GM18907 (cell line): Measurements from ENCODE around the gene ARID5B.
A peak's percentile ranks its signal among the peaks of the same experiment; 100 is the strongest.

Experiments
- ATAC-seq: cut with Tn5 transposase; IDR thresholded peaks from one replicate; pipeline ENCODE4 v1.9.1; 2021; ENCODE audit warnings: mild to moderate bottlenecking, moderate library complexity; ENCODE audit not compliant: unreplicated experiment

Gene ARID5B

DNA sequence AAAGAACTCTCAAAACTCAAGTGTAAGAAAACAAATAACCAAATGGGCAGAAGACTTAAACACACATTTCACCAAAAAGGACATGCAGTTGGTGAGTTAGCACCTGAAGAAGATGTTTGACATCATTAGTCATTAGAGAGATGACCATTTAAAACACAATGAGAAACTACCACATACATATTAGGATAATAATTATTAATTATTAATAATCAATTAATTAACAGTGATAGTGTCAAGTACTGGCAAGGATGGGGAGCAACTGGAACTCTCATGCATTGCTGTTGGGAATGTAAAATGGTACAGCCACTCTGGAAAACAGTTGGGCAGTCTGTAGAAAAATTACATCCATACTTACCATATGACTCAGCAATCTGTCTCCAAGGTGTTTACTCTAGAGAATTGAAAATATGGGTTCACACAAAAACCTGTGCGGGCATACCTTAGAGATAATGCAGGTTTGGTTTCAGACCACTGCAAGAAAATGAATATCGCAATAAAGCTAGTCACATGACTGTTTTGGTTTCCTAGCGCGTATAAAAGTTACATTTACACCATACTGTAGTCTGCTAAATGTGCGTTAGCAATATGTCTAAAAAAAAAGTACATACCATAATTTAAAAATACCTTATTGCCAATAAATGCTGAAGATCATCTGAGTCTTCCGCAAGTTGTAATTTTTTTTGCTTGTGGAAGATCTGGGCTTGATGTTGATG lies 30.3 kb downstream of the ARID5B start:
- ATAC-seq = no peak

DNA sequence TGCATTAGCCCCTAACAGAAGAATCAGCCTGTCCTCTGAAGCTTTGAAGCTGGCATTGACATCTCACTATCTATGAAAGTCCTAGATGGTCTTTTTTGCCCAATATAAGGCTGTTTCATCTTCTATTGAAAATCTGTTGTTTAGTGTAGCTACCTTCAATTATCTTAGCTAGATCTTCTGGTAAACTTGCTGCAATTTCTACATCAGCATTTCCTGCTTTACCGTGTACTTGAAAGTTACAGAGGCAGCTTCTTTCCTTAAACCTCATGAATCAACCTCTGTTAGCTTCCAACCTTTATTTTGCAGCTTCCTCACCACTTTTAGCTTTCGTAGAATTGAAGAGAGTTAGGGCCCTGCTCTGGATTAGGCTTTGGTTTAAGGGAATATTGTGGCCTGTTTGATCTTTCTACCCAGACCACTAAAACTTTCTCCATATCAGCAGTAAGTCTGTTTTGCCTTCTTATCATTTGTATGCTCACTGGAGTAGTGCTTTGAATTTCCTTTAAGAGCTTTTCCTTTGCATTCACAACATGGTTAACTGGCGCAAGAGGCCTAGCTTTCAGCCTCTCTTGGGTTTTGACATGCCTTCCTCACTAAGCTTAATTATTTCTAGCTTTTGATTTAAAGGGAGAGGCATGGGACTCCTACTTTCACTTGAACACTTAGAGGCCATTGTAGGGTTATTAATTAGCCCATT lies 32.5 kb downstream of the ARID5B start:
- no peak for ATAC-seq

DNA sequence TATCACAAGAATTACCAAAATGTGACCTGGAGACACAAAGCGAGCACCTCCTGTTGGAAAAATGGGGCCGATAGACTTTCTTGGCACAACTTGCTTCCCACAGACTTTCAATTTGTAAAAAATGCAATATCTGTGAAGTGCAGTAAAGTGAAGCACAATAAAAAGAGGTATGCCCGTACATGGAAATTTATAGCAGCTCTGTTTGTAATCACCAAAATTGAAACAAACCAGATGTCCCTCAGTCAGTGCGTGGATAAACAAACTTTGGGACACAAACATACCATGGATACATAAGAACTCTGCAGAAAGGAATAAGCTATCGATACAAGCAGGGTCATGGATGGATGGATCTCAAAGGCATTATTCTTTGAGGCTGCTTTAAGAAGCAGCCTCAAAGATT lies 33.6 kb downstream of the ARID5B start:
- no peak for ATAC-seq

DNA sequence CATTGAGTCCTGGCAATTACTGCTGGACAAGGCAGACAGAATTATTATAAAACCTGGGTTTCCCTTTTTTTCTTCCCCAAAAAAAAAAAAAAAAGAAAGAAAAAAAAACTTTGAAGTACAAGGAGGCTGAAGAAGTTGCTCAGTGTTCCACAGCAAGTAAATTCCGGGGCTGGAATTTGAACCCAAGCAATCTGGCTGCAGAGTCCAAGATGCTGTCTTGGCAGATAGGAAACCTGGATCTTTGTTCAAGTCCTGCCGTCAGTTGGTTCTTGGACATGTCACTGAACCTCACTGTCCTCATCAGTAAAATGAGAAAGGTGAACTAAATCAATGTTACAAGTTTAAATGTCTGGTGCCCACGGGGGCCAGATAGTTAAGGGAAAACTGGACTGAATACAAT lies 35.3 kb downstream of the ARID5B start:
- no peak for ATAC-seq

DNA sequence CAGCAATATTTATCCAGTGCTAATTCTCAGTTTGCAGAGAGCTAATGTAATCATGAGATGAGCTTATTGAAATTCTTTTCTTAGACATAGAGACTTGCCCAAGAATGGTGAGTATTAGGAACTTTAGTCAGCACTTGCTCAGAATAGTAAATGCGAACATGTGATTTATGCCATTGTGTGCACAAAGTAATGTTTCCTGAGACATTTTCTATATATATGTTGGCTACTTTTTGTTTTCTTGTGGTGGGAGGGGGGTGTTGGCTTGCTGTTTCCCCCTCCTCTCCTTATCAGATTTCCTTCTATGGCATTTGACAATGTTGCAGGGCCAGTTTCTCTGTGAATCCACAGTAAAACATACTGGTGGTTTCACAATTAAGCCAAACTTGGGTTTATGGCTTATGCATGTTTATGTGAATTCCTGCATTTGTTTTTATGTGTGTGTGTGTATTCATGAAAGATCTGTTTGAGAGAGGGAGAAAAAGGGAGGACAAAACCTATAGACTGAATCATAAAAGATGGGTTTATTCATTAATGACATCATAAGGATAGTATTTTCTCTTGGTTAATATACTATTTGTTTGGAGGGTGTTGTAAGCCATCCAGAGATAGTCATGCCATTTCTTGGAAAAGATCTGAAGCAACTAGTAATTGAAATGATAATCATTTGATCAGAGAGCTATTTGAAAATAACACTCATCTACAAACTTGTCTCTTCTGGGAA lies 36.3 kb downstream of the ARID5B start:
- ATAC-seq = no peak

DNA sequence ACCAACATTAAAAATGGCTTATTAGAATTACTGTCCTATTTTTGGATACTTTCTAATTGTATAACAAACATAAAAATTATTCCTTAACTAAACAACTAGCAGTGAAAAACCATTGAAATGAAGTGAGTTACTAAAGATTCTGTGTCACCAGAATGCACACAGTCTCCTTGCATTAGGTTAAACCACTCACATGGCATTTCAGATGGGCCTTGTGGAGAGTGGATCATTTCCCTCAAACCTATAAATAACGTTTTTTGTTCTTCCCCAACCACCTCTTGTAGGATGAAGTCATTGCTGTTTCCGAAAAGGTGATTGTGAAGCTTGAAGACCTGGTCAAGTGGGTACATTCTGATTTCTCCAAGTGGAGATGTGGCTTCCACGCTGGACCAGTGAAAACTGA lies 38.4 kb downstream of the ARID5B start:
- no peak for ATAC-seq

DNA sequence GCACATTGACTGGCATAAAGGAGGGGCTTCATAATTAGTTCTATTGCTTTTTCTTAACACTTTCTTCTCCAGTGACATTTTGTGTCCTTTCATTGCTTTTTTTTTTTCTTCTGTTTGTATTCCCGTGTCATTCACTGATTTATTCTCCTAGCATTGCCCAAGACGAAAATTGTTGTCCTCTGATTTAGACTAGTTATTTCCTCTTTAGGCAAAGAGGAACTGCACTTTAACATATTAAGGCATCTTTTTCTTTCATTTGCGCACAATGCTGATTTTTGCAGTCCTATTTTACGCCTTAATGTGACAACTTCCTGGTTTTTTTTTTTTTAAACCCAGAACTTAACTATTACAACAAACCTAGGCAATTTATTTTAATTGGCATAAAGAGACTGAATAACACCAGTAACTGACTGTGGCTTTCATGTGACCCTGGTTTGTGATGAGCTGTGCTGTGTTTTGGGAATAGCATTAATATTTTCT lies 39.7 kb downstream of the ARID5B start:
- no peak for ATAC-seq

DNA sequence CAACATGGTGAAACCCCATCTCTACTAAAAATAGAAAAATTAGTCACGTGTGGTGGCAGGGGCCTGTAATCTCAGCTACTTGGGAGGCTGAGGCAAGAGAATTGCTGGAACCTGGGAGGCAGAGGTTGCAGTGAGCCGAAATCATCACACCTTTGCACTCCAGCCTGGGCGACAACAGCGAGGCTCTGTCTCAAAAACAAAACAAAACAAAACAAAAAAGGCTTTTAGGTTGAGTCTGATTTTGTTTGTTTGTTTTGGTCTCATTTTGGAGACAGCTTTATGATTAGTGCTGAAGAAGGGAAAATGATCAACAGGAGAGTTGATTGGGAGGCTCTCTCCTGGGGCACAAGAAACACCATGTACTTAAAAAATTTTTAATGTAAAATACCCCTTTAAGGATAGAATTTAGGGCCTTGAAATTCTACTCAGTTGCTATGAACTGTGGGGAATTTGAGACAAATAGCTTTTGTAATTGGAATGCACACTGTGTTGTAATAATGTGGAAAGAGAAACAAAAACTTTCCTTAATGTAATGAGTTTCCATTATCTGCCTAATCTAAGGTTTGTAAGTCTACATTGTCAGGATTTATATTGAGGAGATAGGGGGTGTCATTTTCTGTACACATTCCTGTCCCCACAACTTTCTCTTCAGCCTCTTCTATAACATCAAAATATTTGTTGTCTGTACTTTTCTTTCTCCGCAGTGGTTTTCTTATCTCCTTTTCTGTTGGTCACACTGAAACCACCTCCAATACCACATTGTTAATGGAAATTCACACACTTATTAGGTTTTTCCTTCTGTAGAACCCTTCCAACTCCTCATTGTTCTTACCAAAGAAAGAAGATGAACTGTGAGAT lies 41.3 kb downstream of the ARID5B start:
- no peak for ATAC-seq

DNA sequence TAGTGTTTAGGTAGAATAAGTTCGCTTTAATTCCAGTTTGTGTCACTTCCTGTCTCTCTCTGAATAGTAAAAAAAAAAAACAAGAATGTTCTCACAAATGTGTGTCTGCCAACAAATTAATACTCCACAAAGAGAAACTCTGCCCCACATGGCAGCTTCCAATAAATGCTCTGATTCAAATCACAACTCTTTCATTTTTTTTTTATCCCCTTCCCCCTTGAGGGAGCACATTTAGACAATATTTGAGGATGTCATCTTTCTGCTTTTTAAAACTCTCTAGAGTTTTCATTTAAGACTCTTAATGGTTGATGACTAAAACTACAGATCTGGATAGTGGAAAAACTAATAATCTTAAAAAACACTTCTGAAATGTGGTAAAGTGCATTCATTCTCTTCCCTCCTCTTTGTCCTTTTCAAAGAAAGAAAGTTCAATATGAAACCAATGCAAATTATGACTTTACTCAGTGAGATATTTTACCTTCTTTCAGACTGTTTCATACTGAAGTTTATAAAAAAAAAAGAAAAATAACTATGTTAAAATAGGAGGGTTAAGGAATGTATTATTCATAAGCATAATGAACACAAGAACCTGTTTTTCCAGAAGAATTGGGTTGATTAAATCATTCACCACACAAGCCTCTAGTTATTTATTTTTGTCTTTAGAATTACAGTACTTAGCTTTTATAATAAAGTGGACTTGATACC lies 42.3 kb downstream of the ARID5B start:
- ATAC-seq = peak; percentile 41

DNA sequence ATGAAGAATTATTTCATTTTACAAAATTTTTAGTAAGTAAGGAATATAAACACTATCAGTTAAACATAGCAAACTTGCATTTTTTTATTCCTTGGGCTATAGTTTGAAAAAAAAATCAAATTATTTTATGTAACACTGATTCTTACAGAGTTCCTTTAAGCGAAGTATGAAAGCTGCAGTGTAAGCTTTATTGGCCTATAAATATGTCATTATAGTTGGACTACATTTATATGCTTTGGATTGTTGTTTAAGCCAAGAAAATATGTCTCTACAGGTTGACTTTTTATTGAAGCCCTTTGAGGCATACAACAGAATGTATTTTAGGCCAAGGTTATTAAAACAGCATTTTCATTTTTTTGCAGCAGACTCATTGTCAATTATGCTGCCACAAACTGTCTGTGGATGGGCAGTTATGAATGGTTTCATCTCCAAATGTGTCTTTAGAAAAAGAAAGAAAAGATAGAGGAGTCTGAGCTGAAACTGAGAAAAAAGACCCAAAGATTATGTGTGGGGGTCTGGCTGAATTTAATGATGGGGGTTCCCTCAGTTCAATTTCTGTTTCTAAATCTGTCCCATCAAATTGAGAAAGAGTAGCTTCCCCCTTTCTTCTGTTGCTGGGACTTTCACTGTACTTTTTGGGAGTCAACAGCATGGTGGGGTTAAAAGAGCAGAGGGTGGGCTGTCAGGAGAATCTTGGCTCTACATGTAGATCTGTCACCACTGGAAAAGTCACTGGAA lies 43.1 kb downstream of the ARID5B start:
- ATAC-seq = no peak

DNA sequence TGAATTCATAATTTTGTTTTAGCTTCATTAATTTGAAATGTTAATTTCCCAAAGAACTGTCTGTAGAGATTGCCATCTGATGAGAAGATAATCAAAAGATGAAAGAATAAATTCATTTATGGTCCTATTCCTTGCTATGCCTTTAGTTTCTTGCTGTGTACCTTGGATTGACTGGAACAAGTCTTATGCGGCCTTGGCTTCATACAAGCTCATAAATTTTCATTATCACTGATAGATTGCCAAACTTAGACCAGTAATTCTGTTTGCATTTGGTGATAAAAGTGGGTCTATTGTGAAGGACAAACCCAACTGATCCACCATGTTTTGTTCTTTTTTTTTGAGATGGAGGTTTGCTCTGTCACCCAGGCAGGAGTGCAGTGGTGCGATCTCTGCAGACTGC lies 48.2 kb downstream of the ARID5B start:
- ATAC-seq = no peak

DNA sequence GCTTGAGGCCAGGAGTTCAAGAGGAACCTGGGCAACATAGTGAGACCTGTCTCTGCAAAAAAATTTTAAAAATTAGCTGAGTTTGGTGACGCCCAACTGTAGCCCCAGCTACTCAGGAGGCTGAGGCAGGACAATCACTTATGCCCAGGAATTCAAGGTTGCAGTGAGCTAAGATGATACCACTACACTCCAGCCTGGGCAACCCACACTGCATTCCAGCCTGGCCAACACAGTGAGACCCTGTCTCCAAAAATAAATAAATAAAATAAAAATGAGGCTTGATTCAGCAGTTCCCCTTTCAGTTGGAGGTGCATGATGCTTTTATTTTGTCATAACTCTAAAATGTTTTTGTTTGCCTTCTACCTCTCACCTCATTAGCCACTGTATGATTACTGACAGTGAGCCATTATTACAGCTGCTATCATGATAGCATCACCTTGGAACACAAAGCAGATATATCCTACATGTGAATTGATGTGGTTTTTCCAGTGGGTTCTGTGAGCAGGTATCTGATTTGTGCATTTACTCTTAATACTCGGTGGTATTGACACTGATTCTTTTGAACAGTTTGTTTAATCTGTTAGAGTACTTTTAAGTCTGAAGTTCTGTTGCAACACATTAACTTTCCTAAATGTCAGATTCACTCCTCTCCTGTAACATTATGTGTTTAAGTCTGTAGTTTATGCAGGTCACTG lies 49.1 kb downstream of the ARID5B start:
- ATAC-seq = no peak

DNA sequence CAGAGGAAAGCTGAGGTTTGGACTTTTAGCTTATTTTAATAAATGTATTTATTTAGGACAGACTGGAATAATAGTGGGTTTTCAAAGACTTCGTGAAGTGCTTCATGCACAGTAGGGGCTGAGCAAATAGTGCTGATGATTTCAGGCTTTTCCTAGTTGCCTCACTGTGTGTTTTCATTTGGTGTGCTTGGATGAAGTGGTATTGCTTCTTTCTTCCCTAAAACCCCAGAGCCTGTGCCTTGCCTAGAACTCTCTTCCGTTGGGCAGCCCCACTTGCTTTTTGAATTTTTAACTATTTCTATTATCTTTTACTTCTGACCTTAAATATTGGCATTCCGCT lies 49.6 kb downstream of the ARID5B start:
- ATAC-seq = no peak

DNA sequence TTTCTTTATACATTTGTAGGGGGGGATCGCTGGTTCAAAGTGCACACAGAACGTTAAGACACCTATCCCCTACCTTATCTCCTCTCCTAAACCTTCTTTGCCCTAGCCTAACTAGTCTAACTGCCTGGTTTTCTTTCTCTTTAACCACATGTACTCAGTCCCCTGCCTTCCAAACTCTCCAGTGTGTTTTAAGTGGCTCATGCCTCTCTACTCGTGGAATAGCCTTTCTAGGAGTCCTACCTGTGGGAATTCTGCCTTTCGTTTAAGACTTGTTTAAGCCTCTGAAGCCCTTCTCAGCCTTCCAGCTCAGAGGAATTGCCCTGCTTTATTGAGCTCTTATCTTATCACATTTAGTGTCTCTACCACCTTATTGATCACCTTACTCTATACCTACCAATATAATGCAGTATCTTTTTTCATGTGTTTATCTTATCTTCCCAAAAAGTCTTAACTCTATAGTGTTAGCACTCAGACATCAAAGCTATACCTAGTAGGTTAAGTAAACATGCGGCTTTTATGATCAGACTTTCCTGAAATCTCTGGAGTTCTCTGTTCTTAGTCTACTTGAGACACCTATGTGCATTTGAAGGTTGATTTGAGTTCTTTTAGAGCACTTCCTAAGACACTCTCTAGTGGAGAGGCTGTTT lies 50.7 kb downstream of the ARID5B start:
- no peak for ATAC-seq

DNA sequence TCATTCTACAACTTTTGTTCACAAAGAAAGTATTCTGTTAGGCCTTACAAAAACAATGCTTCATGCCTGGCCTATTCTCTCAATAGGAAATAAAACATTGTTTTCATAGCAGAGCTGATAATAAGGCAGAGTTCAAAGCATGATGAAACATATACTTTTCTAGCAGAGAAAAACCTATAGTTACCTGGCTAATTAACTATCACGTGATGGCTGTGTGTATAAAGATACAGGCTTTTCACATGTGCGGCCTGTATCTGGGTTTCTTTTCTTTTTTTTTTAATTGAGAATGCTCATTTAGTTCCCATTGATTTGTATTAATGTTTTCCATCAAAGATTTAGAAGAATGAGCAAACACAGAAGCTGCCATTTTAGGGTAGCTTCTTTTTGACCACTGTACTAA lies 51.7 kb downstream of the ARID5B start:
- ATAC-seq = no peak

DNA sequence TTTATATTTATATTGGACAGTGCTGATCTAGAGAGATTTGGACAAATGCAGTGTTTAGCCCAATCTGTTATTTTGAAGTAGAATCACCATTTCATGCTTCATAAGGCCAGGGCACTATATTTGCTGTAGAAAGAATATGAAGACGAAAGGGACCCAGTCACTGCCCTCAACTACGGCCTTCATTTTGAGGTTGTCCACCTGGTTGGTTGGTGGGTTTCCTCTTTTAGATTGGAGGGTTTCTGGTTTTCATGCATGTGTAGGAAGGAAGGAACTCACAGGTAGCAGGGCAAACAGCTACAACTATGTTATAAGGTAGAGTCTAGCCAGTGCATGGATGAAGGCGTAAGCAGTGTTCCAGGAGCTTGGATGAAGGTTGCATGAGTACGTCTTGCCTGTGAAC lies 56.3 kb downstream of the ARID5B start:
- ATAC-seq = no peak

DNA sequence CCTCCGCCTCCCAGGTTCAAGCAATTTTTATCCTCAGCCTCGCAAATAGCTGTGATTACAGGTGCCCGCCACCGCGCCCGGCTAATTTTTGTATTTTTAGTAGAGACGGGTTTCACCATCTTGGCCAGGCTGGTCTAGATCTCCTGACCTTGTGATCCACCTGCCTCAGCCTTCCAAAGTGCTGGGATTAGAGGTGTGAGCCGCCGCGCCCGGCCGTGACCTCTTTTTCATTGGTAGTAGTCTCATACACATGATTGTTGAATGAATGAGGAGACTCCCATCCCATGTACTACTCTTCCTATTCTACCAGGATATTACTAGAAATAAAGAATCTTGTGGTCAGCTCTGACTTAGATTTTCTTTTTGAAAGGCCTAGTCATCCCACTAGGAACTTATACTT lies 56.8 kb downstream of the ARID5B start:
- ATAC-seq = no peak

DNA sequence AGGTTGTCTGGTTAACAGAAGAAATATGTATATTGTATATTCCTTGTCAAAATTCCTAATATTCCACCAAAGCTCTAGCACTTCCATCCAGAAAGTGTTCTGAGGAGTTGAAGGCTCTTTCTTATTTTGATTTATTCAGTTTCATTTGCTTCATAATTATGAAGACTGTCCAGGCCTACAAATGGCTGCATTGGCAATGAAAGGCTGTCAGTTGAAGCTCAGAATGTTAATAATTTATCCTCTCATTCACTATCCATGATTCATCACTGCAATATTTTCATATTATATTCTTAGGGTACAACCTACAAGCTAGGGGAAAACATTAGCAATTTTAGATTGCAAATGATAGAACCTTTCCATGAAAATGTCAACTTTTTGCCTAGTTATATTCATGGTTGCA lies 57.3 kb downstream of the ARID5B start:
- ATAC-seq = no peak

DNA sequence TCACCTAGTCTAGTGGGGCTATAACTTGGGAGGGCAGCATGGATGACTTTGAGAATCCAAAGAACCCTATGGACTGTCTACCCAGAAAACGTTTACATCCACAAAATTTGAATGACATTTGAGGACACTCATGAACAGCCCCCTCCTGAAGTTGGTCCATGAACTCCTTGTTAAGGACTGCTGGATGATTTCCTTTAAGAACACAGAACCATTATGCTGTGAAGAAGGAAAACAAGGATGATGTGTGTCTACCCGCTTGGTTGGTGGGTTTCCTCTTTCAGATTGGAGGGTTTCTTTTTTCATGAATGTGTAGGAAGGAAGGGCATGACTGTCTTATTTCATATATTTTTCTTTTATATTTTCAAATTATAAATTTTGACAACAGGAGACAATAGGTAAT lies 58.3 kb downstream of the ARID5B start:
- ATAC-seq = no peak
